SK-MEL-5 (cell line): ENCODE results near the gene KL. TPM values are rescaled to one million over a fixed set of nuclear protein-coding genes. Genes with fewer than 3 reads are reported as not detected.

Experiments
- DNase-seq: peaks from one replicate; pipeline ENCODE4 v3.0.0-alpha.2; 2016; ENCODE audit warnings: low read depth, low spot score
- in situ Hi-C: cut with HindIII; loops from 2 replicates; pipeline ENCODE4 v1.10.0; 2016; ENCODE audit warnings: low sequenced_read_pairs, high pct_unique_total_duplicates, low pct_unique_long_range_greater_than_20kb
- total RNA-seq: library from RNA; depleted of rRNA; stranded (reverse); fragments of >200 nt; shearing (Covaris generic); gene quantifications from 2 replicates; pipeline ENCODE4 v1.2.3, GENCODE V29; 2014

Gene KL
- total RNA-seq, 1 experiment from 2014 or later: not detected

DNA sequence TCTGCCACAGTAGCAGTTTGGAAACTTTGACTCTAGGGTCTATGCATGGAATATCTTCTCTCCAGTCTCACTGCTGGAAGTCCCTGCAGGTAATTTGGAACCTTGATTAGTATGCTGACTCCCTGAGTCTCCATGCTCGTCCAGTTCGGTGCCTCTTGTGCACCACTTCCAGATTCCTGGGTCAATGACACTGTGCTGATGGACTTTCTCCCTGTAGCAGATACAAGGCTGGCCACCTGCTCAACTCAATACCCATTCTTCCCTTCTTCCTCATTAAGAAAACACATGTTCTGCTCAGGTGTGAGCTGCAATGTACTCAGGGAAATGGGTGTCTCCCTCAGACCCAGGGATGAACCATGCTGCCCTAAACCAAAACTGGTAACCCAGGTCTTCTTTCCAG is 99.1 kb downstream of the KL start:
- DNase-seq: no peak
- in situ Hi-C loops: no loop called here
